K562 (cell line): ENCODE results near the gene OR2H2. TPM values are rescaled to one million over a fixed set of nuclear protein-coding genes. Genes with fewer than 3 reads are reported as not detected.

Source experiments
- ATAC-seq: fragments of 200-7000 bp; cut with Tn5 transposase; 3 replicates; pipeline ENCODE4 v1.9.1; 2020; ENCODE audit warnings: moderate library complexity
- BruUV-seq: library from RNA; stranded (reverse); fragments of 400-500 nt; replicated peaks from 2 replicates; lab custom pipeline; 2021; lab: Mats Ljungman, UMichigan
- CTCF ChIA-PET: fragments of 300-600 bp; formaldehyde crosslinking; extraction: SDS; loops from one replicate; lab custom pipeline; 2021; ENCODE audit warnings: low intra/inter-chr PET ratio; lab: Yijun Ruan, JAX
- POLR2A ChIA-PET: fragments of 300-600, 350-650 bp; sonication (Branson Sonifier 250); formaldehyde crosslinking; extraction: SDS; loops from one replicate; lab custom pipeline; 2021; ENCODE audit warnings: antibody characterized with exemption, inconsistent platforms; lab: Yijun Ruan, JAX
- DNase-seq, 4 experiments: peaks; one replicate each; pipeline versions ENCODE4 v3.0.0 to v3.0.0-alpha.2; 2011 to 2018; ENCODE audit warnings: low spot score in 3 of 4, mixed read lengths in 3 of 4; ENCODE audit errors: extremely low read depth in 1 of 4
- FAIRE-seq: peaks from 2 replicates; lab custom pipeline; 2011; peaks lifted over from hg19 to GRCh38; lab: Jason Lieb, UNC
- H2AFZ ChIP-seq: 2 replicates; pipeline ENCODE4 v1.6.0; 2011; ENCODE audit warnings: low read depth, low read length, control low read depth, inconsistent platforms
- H3K27ac ChIP-seq: fragments of 200-600 bp; 3 replicates; pipeline ENCODE4 v1.8.0; 2011; ENCODE audit warnings: low read depth, mild to moderate bottlenecking, control low read depth, inconsistent platforms, low read length, moderate library complexity, mixed read lengths; ENCODE audit errors: extremely low read depth
- H3K27me3 ChIP-seq, 2 experiments: fragments of 300-600 bp in 1 of 2; 2 replicates in 1 of 2; 3 replicates in 1 of 2; pipeline versions ENCODE4 v1.6.0 to v1.8.0; 2011; ENCODE audit warnings: inconsistent platforms in 2 of 2, low read length in 2 of 2, mild to moderate bottlenecking in 1 of 2, mixed read lengths in 1 of 2, moderate library complexity in 1 of 2; ENCODE audit not compliant: control insufficient read depth in 2 of 2, insufficient read depth in 2 of 2
- H3K36me3 ChIP-seq: fragments of 300-600 bp; 3 replicates; pipeline ENCODE4 v1.8.0; 2011; ENCODE audit warnings: mild to moderate bottlenecking, low read length, inconsistent platforms; ENCODE audit not compliant: control insufficient read depth, insufficient read depth
- H3K4me1 ChIP-seq, 2 experiments: fragments of 200-600 bp in 1 of 2; replicated peaks in 1 of 2; 2 replicates in 1 of 2; 3 replicates in 1 of 2; pipeline versions ENCODE4 v1.5.1 to v1.8.0; 2011; ENCODE audit warnings: inconsistent platforms in 2 of 2, low read length in 2 of 2, mild to moderate bottlenecking in 1 of 2, mixed read lengths in 1 of 2, moderate library complexity in 1 of 2; ENCODE audit not compliant: control insufficient read depth in 2 of 2, insufficient read depth in 2 of 2
- H3K4me2 ChIP-seq: 2 replicates; pipeline ENCODE4 v1.6.1; 2011; ENCODE audit warnings: low read length, control low read depth, inconsistent platforms, mixed read lengths; ENCODE audit not compliant: insufficient read depth
- H3K4me3 ChIP-seq: fragments of 200-600 bp; sonication (generic), shearing (Covaris generic); 2 replicates; pipeline ENCODE4 v1.5.1; 2016; ENCODE audit warnings: control low read depth, inconsistent platforms
- H3K79me2 ChIP-seq: fragments of 200-600 bp; 3 replicates; pipeline ENCODE4 v1.8.0; 2011; ENCODE audit warnings: low read length, inconsistent platforms; ENCODE audit not compliant: control insufficient read depth, insufficient read depth
- H3K9ac ChIP-seq, 2 experiments: 2 replicates each; pipeline versions ENCODE4 v1.6.0 to v1.6.1; 2011; ENCODE audit warnings: low read depth in 2 of 2, low read length in 2 of 2, control low read depth in 1 of 2, inconsistent platforms in 1 of 2, mild to moderate bottlenecking in 1 of 2, mixed read lengths in 1 of 2; ENCODE audit not compliant: insufficient read depth in 1 of 2
- H3K9me1 ChIP-seq: one replicate; pipeline ENCODE4 v1.6.0; 2011; ENCODE audit warnings: inconsistent platforms, mild to moderate bottlenecking, low read length, moderate library complexity; ENCODE audit not compliant: control insufficient read depth, insufficient read depth
- H3K9me3 ChIP-seq: replicated peaks from 2 replicates; pipeline ENCODE4 v1.5.1; 2011; ENCODE audit warnings: low read depth, low read length, inconsistent platforms; ENCODE audit not compliant: control insufficient read depth, insufficient read depth
- H4K20me1 ChIP-seq: replicated peaks from 2 replicates; pipeline ENCODE4 v1.6.1; 2011; ENCODE audit warnings: low read length, inconsistent platforms, mixed read lengths; ENCODE audit not compliant: control insufficient read depth, insufficient read depth
- BRD9 ChIP-seq: fragments of 450-650 bp; IDR thresholded peaks from 2 replicates; pipeline ENCODE4 v1.6.1; 2018; ENCODE audit warnings: low read depth; ENCODE audit not compliant: partially characterized antibody
- C11orf30 ChIP-seq: fragments of 450-650 bp; IDR thresholded peaks from 2 replicates; pipeline ENCODE4 v1.6.1; 2016; ENCODE audit warnings: low read depth, mild to moderate bottlenecking
- CCNT2 ChIP-seq: IDR thresholded peaks from 2 replicates; pipeline ENCODE4 v1.6.1; 2011; ENCODE audit warnings: borderline replicate concordance, low read depth, mild to moderate bottlenecking, moderate library complexity, mixed read lengths, low read length; ENCODE audit not compliant: insufficient read length; ENCODE audit errors: extremely low read depth
- HDAC6 ChIP-seq: IDR thresholded peaks from 2 replicates; pipeline ENCODE4 v1.6.1; 2012; ENCODE audit warnings: low read depth, mild to moderate bottlenecking, control low read depth, inconsistent platforms, low read length, moderate library complexity
- KLF16 ChIP-seq: IDR thresholded peaks from 2 replicates; pipeline ENCODE4 v1.6.1; 2016; ENCODE audit warnings: antibody characterized with exemption
- MAFF ChIP-seq: IDR thresholded peaks from 2 replicates; pipeline ENCODE4 v1.6.1; 2012; ENCODE audit warnings: low read length, improper control_type of control experiment
- MAFG ChIP-seq: fragments of 450-650 bp; conservative IDR thresholded peaks from 2 replicates; pipeline ENCODE4 v1.6.1; 2016; ENCODE audit warnings: missing genetic modification characterization, missing compliant biosample characterization
- MAFK ChIP-seq: IDR thresholded peaks from 2 replicates; pipeline ENCODE4 v1.6.1; 2011; ENCODE audit warnings: low read length, improper control_type of control experiment
- MIER1 ChIP-seq: fragments of 450-650 bp; IDR thresholded peaks from 2 replicates; pipeline ENCODE4 v1.6.1; 2016; ENCODE audit warnings: antibody characterized with exemption, mild to moderate bottlenecking, low read depth
- OTX1 ChIP-seq: fragments of 450-650 bp; formaldehyde crosslinking; IDR thresholded peaks from 2 replicates; pipeline ENCODE4 v1.4.0; 2022; ENCODE audit warnings: mild to moderate bottlenecking
- PATZ1 ChIP-seq: fragments of 250-450 bp; sonication (Bioruptor Pico); IDR thresholded peaks from 2 replicates; pipeline ENCODE4 v1.5.0; 2020; ENCODE audit warnings: mild to moderate bottlenecking, borderline replicate concordance
- PCBP1 ChIP-seq: fragments of 200-400 bp; formaldehyde crosslinking; IDR thresholded peaks from 2 replicates; pipeline ENCODE4 v1.6.1; 2018; ENCODE audit warnings: mild to moderate bottlenecking, low read depth, low read length; ENCODE audit not compliant: poor library complexity, severe bottlenecking
- PHF20 ChIP-seq: fragments of 450-650 bp; IDR thresholded peaks from 2 replicates; pipeline ENCODE4 v1.6.1; 2018; ENCODE audit not compliant: partially characterized antibody
- SIRT6 ChIP-seq: IDR thresholded peaks from one replicate; pipeline ENCODE4 v1.6.1; 2012; ENCODE audit warnings: low read depth, mild to moderate bottlenecking, control low read depth, inconsistent platforms, low read length, moderate library complexity
- SMARCB1 ChIP-seq: IDR thresholded peaks from 2 replicates; pipeline ENCODE4 v1.6.1; 2011; ENCODE audit warnings: improper control_type of control experiment, low read depth; ENCODE audit not compliant: insufficient read length
- YBX1 ChIP-seq: fragments of 450-650 bp; IDR thresholded peaks from 2 replicates; pipeline ENCODE4 v1.7.1; 2016; ENCODE audit warnings: mild to moderate bottlenecking
- ZBTB12 ChIP-seq: fragments of 250-450 bp; sonication (Bioruptor Pico); IDR thresholded peaks from 2 replicates; pipeline ENCODE4 v1.4.0; 2020
- ZNF280B ChIP-seq: fragments of 250-450 bp; sonication (Bioruptor Pico); IDR thresholded peaks from 2 replicates; pipeline ENCODE4 v1.5.1; 2021; ENCODE audit warnings: mild to moderate bottlenecking
- ZNF316 ChIP-seq: fragments of 450-650 bp; IDR thresholded peaks from 2 replicates; pipeline ENCODE4 v1.6.1; 2016
- ZNF586 ChIP-seq: fragments of 450-650 bp; formaldehyde crosslinking; conservative IDR thresholded peaks from 2 replicates; pipeline ENCODE4 v1.4.0; 2020; ENCODE audit warnings: mild to moderate bottlenecking, moderate library complexity
- WGBS: fragments of 100-300 bp; shearing (Covaris generic); methylation state at CpG from one replicate; pipeline ENCODE4 v1.1.6; 2016; ENCODE audit warnings: low coverage, mixed read lengths; ENCODE audit not compliant: insufficient coverage; ENCODE audit errors: missing lambda C conversion rate; 5-methylcytosine and 5-hydroxymethylcytosine counted together
- in situ Hi-C: fragments of 300-500 bp; cut with MboI; formaldehyde crosslinking; loops from 4 replicates; pipeline ENCODE4 v1.15.0; 2018; ENCODE audit warnings: inconsistent platforms, mixed read lengths
- intact Hi-C: fragments of 100-400 bp; cut with micrococcal nuclease; formaldehyde crosslinking; loops from 2 replicates; pipeline ENCODE4 v1.14.2; 2022
- polyA plus RNA-seq, 8 experiments: library from polyadenylated mRNA; depleted of rRNA in 4 of 8; stranded (reverse) in 5 of 8; unstranded in 3 of 8; fragments of >200 nt; fragmentation: Nextera tagmentation in 2 of 8; fragmentation: Illumina TruSeq in 1 of 8; extraction: Ambion mirVana in 2 of 8; extraction: Trizol in 1 of 8; gene quantifications; 2 replicates each; pipeline versions ENCODE4 v1.2.1 to v1.2.3, GENCODE V29; 2011 to 2014; ENCODE audit warnings: inconsistent platforms in 1 of 8, missing spikeins in 1 of 8
- total RNA-seq, 7 experiments: library from RNA; depleted of rRNA in 6 of 7; stranded (reverse); fragments of >200 nt in 6 of 7; fragmentation: Illumina TruSeq in 2 of 7; extraction: Trizol in 2 of 7; gene quantifications; 2 replicates each; pipeline versions ENCODE4 v1.2.1 to v1.2.3, GENCODE V29; 2011 to 2021; ENCODE audit warnings: low replicate concordance in 1 of 7

Gene OR2H2
- total and polyA plus RNA-seq, 9 of the 15 experiments (the other 6 are each of a cell fraction or from before 2014, with no cell fraction given), result not detected

GRCh38 chr6:29591677-29592076 is 6.8 kb downstream of the OR2H2 start:
- Histone ChIP-seq H3K27me3 (0 out of 5 replicates have a peak, but pooled peaks cover 3 to 10% of the 10 kb centered on the region in 2 experiments), H3K27ac (no peak overlapping the region), H3K4me3 (no peak overlapping the region), H3K4me2 (no peak overlapping the region), H2AFZ (no peak overlapping the region), H3K9ac (no peak overlapping the region), H3K4me1 (no peaks in the 10 kb centered on the region), H3K9me1 (no peaks in the 10 kb centered on the region), H3K79me2 (no peaks in the 10 kb centered on the region), H3K36me3 (no peaks in the 10 kb centered on the region), H4K20me1 (no peaks in the 10 kb centered on the region; the same call in 1 of the 2 replicates), H3K9me3 (no peaks in the 10 kb centered on the region)
- in situ Hi-C loops (loop anchor here (25.0 kb wide), 1 partner anchor 754 kb away; no protein-coding TSS in a partner anchor), intact Hi-C loops (no loop called here)
- ChIA-PET CTCF (no interaction called here), POLR2A (interaction anchor here (1.8 kb wide), 1 partner anchor 11 kb away, joined by 7 read pairs; no protein-coding TSS in a partner anchor)
- no peak for ATAC-seq
- no peak for DNase-seq
- no peak for FAIRE-seq
- WGBS, result 15% methylated on average over 2 of the region's 2 CpGs
- BruUV-seq, result no TSS peak
- TF ChIP-seq C11orf30, result peak; percentile 76
- TF ChIP-seq PHF20, result no peak
- no peak for TF ChIP-seq BRD9
- TF ChIP-seq PCBP1, result no peak
- TF ChIP-seq ZNF586 (CRISPR knock-in tag), result no peak
- peak; percentile 69 for TF ChIP-seq MAFG (tag)
- no peak for TF ChIP-seq KLF16
- peak; percentile 67 for TF ChIP-seq MAFK
- no peak for TF ChIP-seq SIRT6
- no peak for TF ChIP-seq MIER1
- TF ChIP-seq MAFF, result peak; percentile 77
- no peak for TF ChIP-seq PATZ1 (CRISPR knock-in tag)
- TF ChIP-seq ZNF316, result peak; percentile 88
- TF ChIP-seq YBX1, result no peak
- no peak for TF ChIP-seq ZNF280B (CRISPR knock-in tag)
- TF ChIP-seq ZBTB12 (CRISPR knock-in tag), result no peak
- no peak for TF ChIP-seq SMARCB1
- TF ChIP-seq HDAC6, result no peak
- no peak for TF ChIP-seq CCNT2
- TF ChIP-seq OTX1 (CRISPR knock-in tag), result no peak
